Caco-2 (cell line): ENCODE data around the gene MGAM2. TPM values are rescaled to one million over a fixed set of nuclear protein-coding genes. Genes with fewer than 3 reads are reported as not detected.

Experiments used
- BruUV-seq: library from RNA; stranded (reverse); fragments of 400-500 nt; replicated peaks from 2 replicates; lab custom pipeline; 2021; lab: Mats Ljungman, UMichigan
- CTCF ChIA-PET: fragments of 300-600 bp; sonication (Branson Sonifier 250); formaldehyde crosslinking; loops from one replicate; lab custom pipeline; 2022; ENCODE audit warnings: antibody characterized with exemption; lab: Charles Lee
- POLR2A ChIA-PET: fragments of 300-600 bp; sonication (Branson Sonifier 250); formaldehyde crosslinking; loops from one replicate; lab custom pipeline; 2022; ENCODE audit warnings: antibody characterized with exemption; lab: Charles Lee
- DNase-seq, 2 experiments: peaks; one replicate each; pipeline versions ENCODE4 v3.0.0 to v3.0.0-alpha.2; 2020 to 2022
- H3K27me3 ChIP-seq: replicated peaks from 2 replicates; pipeline ENCODE4 v1.6.0; 2011; ENCODE audit warnings: low read length; ENCODE audit not compliant: control insufficient read depth, insufficient read depth
- H3K36me3 ChIP-seq: 2 replicates; pipeline ENCODE4 v1.5.1; 2011; ENCODE audit warnings: low read length; ENCODE audit not compliant: control insufficient read depth, insufficient read depth
- H3K4me1 ChIP-seq: fragments of 250-450 bp; sonication (Bioruptor Pico); 2 replicates; pipeline ENCODE4 v1.5.1; 2020; ENCODE audit warnings: mild to moderate bottlenecking
- H3K4me3 ChIP-seq: 2 replicates; pipeline ENCODE4 v1.5.1; 2011; ENCODE audit warnings: low read depth, mild to moderate bottlenecking, control low read depth, low read length
- H3K9me3 ChIP-seq: fragments of 250-450 bp; sonication (Bioruptor Pico); 2 replicates; pipeline ENCODE4 v1.5.1; 2020; ENCODE audit warnings: mild to moderate bottlenecking, moderate library complexity
- H3K27ac Mint-ChIP-seq: one replicate; pipeline ENCODE4 v1.8.0; 2022; ENCODE audit warnings: mixed read lengths; ENCODE audit not compliant: unreplicated experiment
- H3K27me3 Mint-ChIP-seq: one replicate; pipeline ENCODE4 v1.8.0; 2022; ENCODE audit warnings: mixed read lengths; ENCODE audit not compliant: insufficient read depth, unreplicated experiment
- H3K36me3 Mint-ChIP-seq: one replicate; pipeline ENCODE4 v1.8.0; 2022; ENCODE audit warnings: mild to moderate bottlenecking, mixed read lengths; ENCODE audit not compliant: insufficient read depth, unreplicated experiment
- H3K4me1 Mint-ChIP-seq: one replicate; pipeline ENCODE4 v1.8.0; 2022; ENCODE audit warnings: low read depth, mixed read lengths; ENCODE audit not compliant: unreplicated experiment
- H3K4me3 Mint-ChIP-seq: one replicate; pipeline ENCODE4 v1.8.0; 2022; ENCODE audit warnings: mild to moderate bottlenecking, moderate library complexity, mixed read lengths; ENCODE audit not compliant: unreplicated experiment
- H3K9me3 Mint-ChIP-seq: one replicate; pipeline ENCODE4 v1.8.0; 2022; ENCODE audit warnings: mixed read lengths; ENCODE audit not compliant: unreplicated experiment
- CTCF ChIP-seq, 2 experiments: fragments of 200-600 bp in 1 of 2; IDR thresholded peaks; 1 replicate in 1 of 2; 2 replicates in 1 of 2; pipeline versions ENCODE4 v1.5.1 to v1.8.0; 2011 to 2022; ENCODE audit warnings: antibody characterized with exemption in 1 of 2, control low read depth in 1 of 2, inconsistent platforms in 1 of 2, low read depth in 1 of 2, low read length in 1 of 2, mild to moderate bottlenecking in 1 of 2, moderate library complexity in 1 of 2; ENCODE audit not compliant: insufficient read depth in 1 of 2, severe bottlenecking in 1 of 2, unreplicated experiment in 1 of 2
- intact Hi-C: fragments of 100-400 bp; cut with micrococcal nuclease; formaldehyde crosslinking; loops from one replicate; pipeline ENCODE4 v1.10.0; 2022; ENCODE audit not compliant: unreplicated experiment
- total RNA-seq: library from RNA; stranded (reverse); gene quantifications from 2 replicates; pipeline ENCODE4 v1.2.3, GENCODE V29; 2022

MGAM2 gene
- total RNA-seq, 1 experiment from 2014 or later: 0.70 TPM

DNA sequence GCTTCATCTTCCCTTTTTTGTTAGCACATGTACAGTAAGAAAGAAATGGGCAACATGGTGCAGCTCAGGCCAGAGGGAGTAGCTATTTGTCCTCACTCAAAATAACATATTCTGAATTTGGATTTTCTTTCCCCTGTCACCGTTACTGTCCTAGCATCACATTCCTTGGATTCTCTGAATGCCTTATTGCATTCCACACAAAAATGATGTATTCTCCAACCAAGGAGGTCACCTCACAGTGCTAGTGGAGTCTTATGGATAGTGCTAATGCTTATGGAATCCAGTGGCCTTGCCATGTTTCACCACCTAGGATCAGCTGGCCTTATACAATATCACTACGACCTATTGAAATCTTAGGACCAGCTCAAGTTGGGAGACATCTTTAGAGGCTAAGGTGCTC lies 139.2 kb downstream of the MGAM2 start:
- intact Hi-C loops: no loop called here
- CTCF ChIA-PET: interaction anchor here (0.7 kb wide), 1 partner anchor 82 kb away, joined by 4 read pairs; no protein-coding TSS in a partner anchor

GRCh38 chr7:142257958-142258357 lies 146.4 kb downstream of the MGAM2 start, which contains the start of gene PRSS58:
PRSS58 (minus strand) TSS chr7:142258058; CDS start chr7:142257707, 351 bp downstream.
- BruUV-seq: no TSS peak
- Mint-ChIP-seq H3K4me1 (no peaks in the 10 kb centered on the region), H3K9me3 (no peaks in the 10 kb centered on the region), H3K27ac (no peak within 1 kb of the TSS), H3K4me3 (no peak within 1 kb of the TSS), H3K27me3 (peaks cover 23% of the 10 kb centered on the region), H3K36me3 (no peaks in the 10 kb centered on the region)
- intact Hi-C loops: no loop called here
- ChIA-PET POLR2A (no interaction called here), CTCF (no interaction called here)
- no peaks in the 10 kb centered on the region for H3K36me3 ChIP-seq
- no peaks in the 10 kb centered on the region for H3K4me1 ChIP-seq
- H3K9me3 ChIP-seq: no peaks in the 10 kb centered on the region
- H3K4me3 ChIP-seq: no peak within 1 kb of the TSS
- DNase-seq: no peak
- TF ChIP-seq CTCF (IDR thresholded peaks at IDR 0.05; ENCODE audit: insufficient read depth in 1 of 2, low read depth in 1 of 2, low read length in 1 of 2, severe bottlenecking in 1 of 2, unreplicated experiment in 1 of 2): no peak
- no peaks in the 10 kb centered on the region for H3K27me3 ChIP-seq

More for the DNA sequence above, 139.2 kb downstream of the MGAM2 start:
- H3K4me3 ChIP-seq: no peak overlapping the region
- no TSS peak for BruUV-seq
- Mint-ChIP-seq H3K27me3 (peaks cover 2% of the 10 kb centered on the region), H3K4me1 (peaks cover 10% of the 10 kb centered on the region), H3K27ac (no peak overlapping the region), H3K9me3 (no peaks in the 10 kb centered on the region), H3K4me3 (no peak overlapping the region), H3K36me3 (no peaks in the 10 kb centered on the region)
- POLR2A ChIA-PET: no interaction called here
- no peak for TF ChIP-seq CTCF (IDR thresholded peaks at IDR 0.05; ENCODE audit: insufficient read depth in 1 of 2, low read depth in 1 of 2, low read length in 1 of 2, severe bottlenecking in 1 of 2, unreplicated experiment in 1 of 2)
- no peaks in the 10 kb centered on the region for H3K36me3 ChIP-seq
- H3K27me3 ChIP-seq: no peaks in the 10 kb centered on the region
- H3K4me1 ChIP-seq: 0 out of 2 replicates have a peak, but pooled peaks cover 8% of the 10 kb centered on the region
- DNase-seq: no peak
- H3K9me3 ChIP-seq: no peaks in the 10 kb centered on the region

- no TSS peak for BruUV-seq
- ChIA-PET CTCF (no interaction called here), POLR2A (interaction anchor here (0.6 kb wide), 1 partner anchor 15 kb away, joined by 3 read pairs; no protein-coding TSS in a partner anchor)
Observed at GRCh38 chr7:142263598-142264380, 152.3 kb downstream of the MGAM2 start.

More at GRCh38 chr7:142263598-142264380, 152.3 kb downstream of the MGAM2 start:
- no peak overlapping the region for H3K27ac Mint-ChIP-seq
- H3K36me3 Mint-ChIP-seq: no peaks in the 10 kb centered on the region
- Histone ChIP-seq H3K4me1 (no peaks in the 10 kb centered on the region), H3K4me3 (no peak overlapping the region), H3K36me3 (no peaks in the 10 kb centered on the region), H3K27me3 (no peaks in the 10 kb centered on the region), H3K9me3 (no peaks in the 10 kb centered on the region)
- H3K4me3 Mint-ChIP-seq: no peak overlapping the region
- H3K27me3 Mint-ChIP-seq: peaks cover 25% of the 10 kb centered on the region
- H3K4me1 Mint-ChIP-seq: no peaks in the 10 kb centered on the region
- H3K9me3 Mint-ChIP-seq: no peaks in the 10 kb centered on the region
- TF ChIP-seq CTCF (IDR thresholded peaks at IDR 0.05; ENCODE audit: insufficient read depth in 1 of 2, low read depth in 1 of 2, low read length in 1 of 2, severe bottlenecking in 1 of 2, unreplicated experiment in 1 of 2): no peak
- no peak for DNase-seq
- intact Hi-C loops: no loop called here

Other genes starting within 250 kb of the MGAM2 start
- gene OR9A4, start 195.3 kb upstream of the MGAM2 start, total RNA-seq: not detected in 2 replicates
- gene CLEC5A, start 164.7 kb upstream of the MGAM2 start, total RNA-seq: not detected in 2 replicates
- 0.37 TPM in 1 of 2 replicates, not detected in the other for gene TAS2R38, start 137.9 kb upstream of the MGAM2 start, total RNA-seq
- gene MGAM, start 115.8 kb upstream of the MGAM2 start, total RNA-seq: 0.61 and 0.86 TPM in 2 replicates
- gene PRSS58, start 146.3 kb downstream of the MGAM2 start, total RNA-seq: not detected in 2 replicates